HepG2 (cell line): ENCODE data around the gene IZUMO2. TPM values are rescaled to one million over a fixed set of nuclear protein-coding genes. Genes with fewer than 3 reads are reported as not detected.
"Not testable (repeated sequence)": the region's sequence is repeated elsewhere in the genome, so short reads cannot be mapped to it uniquely, and the experiment has no call there.

ENCODE experiments used
- ATAC-seq: fragments of 200-7000 bp; cut with Tn5 transposase; 3 replicates; pipeline ENCODE4 v1.9.1; 2020; ENCODE audit warnings: mild to moderate bottlenecking, moderate library complexity
- BruUV-seq: library from RNA; stranded (reverse); fragments of 400-500 nt; replicated peaks from 2 replicates; lab custom pipeline; 2021; lab: Mats Ljungman, UMichigan
- CTCF ChIA-PET: fragments of 300-600 bp; formaldehyde crosslinking; extraction: SDS; loops from one replicate; lab custom pipeline; 2021; ENCODE audit warnings: low total read pairs, inconsistent platforms, low intra/inter-chr PET ratio; lab: Yijun Ruan, JAX
- POLR2A ChIA-PET: fragments of 350-600 bp; sonication (Branson Sonifier 250); formaldehyde crosslinking; loops from one replicate; lab custom pipeline; 2020; ENCODE audit warnings: antibody characterized with exemption, inconsistent platforms; lab: Yijun Ruan, JAX
- DNase-seq: peaks from one replicate; pipeline ENCODE4 v3.0.0-alpha.2; 2015; ENCODE audit warnings: low spot score
- FAIRE-seq: peaks from 3 replicates; lab custom pipeline; 2011; peaks lifted over from hg19 to GRCh38; lab: Jason Lieb, UNC
- H2AFZ ChIP-seq: one replicate; pipeline ENCODE4 v1.6.1; 2011; ENCODE audit warnings: low read length, inconsistent platforms
- H3K27ac ChIP-seq: fragments of 300-600 bp; 3 replicates; pipeline ENCODE4 v1.8.0; 2011; ENCODE audit warnings: mixed run types, mild to moderate bottlenecking, mixed read lengths, low read length, inconsistent platforms; ENCODE audit not compliant: insufficient read depth; ENCODE audit errors: extremely low read length
- H3K27me3 ChIP-seq, 2 experiments: fragments of 200-600 bp in 1 of 2; 2 replicates in 1 of 2; 3 replicates in 1 of 2; pipeline versions ENCODE4 v1.6.0 to v1.8.0; 2011; ENCODE audit warnings: low read length in 2 of 2, mild to moderate bottlenecking in 2 of 2, moderate library complexity in 2 of 2, inconsistent platforms in 1 of 2; ENCODE audit not compliant: insufficient read depth in 2 of 2, control insufficient read depth in 1 of 2
- H3K36me3 ChIP-seq, 2 experiments: fragments of 200-600 bp in 1 of 2; replicated peaks in 1 of 2; 2 replicates in 1 of 2; 3 replicates in 1 of 2; pipeline versions ENCODE4 v1.5.1 to v1.8.0; 2011; ENCODE audit warnings: low read length in 2 of 2, inconsistent platforms in 1 of 2; ENCODE audit not compliant: insufficient read depth in 2 of 2, control insufficient read depth in 1 of 2
- H3K4me1 ChIP-seq: 2 replicates; pipeline ENCODE4 v1.5.1; 2012; ENCODE audit warnings: low read length, inconsistent platforms; ENCODE audit not compliant: insufficient read depth
- H3K4me2 ChIP-seq: 2 replicates; pipeline ENCODE4 v1.6.0; 2011; ENCODE audit warnings: low read depth, low read length, inconsistent platforms
- H3K4me3 ChIP-seq, 3 experiments: fragments of 200-600 bp in 1 of 3; sonication (generic), shearing (Covaris generic) in 1 of 3; replicated peaks in 1 of 3; 2 replicates each; pipeline ENCODE4 v1.5.1; 2011 to 2016; ENCODE audit warnings: low read length in 3 of 3, inconsistent platforms in 2 of 3, low read depth in 2 of 3, mild to moderate bottlenecking in 2 of 3, control low read depth in 1 of 3, mixed read lengths in 1 of 3; ENCODE audit not compliant: insufficient read depth in 1 of 3
- H3K79me2 ChIP-seq: one replicate; pipeline ENCODE4 v1.6.1; 2011; ENCODE audit warnings: low read length, inconsistent platforms; ENCODE audit not compliant: insufficient read depth
- H3K9ac ChIP-seq: 2 replicates; pipeline ENCODE4 v1.6.0; 2011; ENCODE audit warnings: mild to moderate bottlenecking, low read depth, low read length, inconsistent platforms; ENCODE audit not compliant: insufficient read depth
- H3K9me3 ChIP-seq: 2 replicates; pipeline ENCODE4 v1.5.1; 2012; ENCODE audit warnings: mild to moderate bottlenecking, low read length
- H4K20me1 ChIP-seq: 2 replicates; pipeline ENCODE4 v1.6.0; 2011; ENCODE audit warnings: inconsistent platforms, mild to moderate bottlenecking, low read length, moderate library complexity; ENCODE audit not compliant: insufficient read depth
- CEBPB ChIP-seq: IDR thresholded peaks from 2 replicates; pipeline ENCODE4 v1.6.1; 2011; ENCODE audit warnings: low read depth, low read length, improper control_type of control experiment, borderline replicate concordance
- PRDM10 ChIP-seq: sonication (generic); formaldehyde crosslinking; IDR thresholded peaks from 2 replicates; pipeline ENCODE4 v1.4.0; 2020; ENCODE audit warnings: low read depth, missing genetic modification reagents
- ZBTB4 ChIP-seq: sonication (generic); formaldehyde crosslinking; IDR thresholded peaks from 2 replicates; pipeline ENCODE4 v1.4.0; 2020; ENCODE audit warnings: missing genetic modification reagents, mild to moderate bottlenecking, borderline replicate concordance
- ZNF205 ChIP-seq: IDR thresholded peaks from 2 replicates; pipeline ENCODE4 v1.6.1; 2018; ENCODE audit warnings: missing biosample characterization, missing genetic modification reagents
- ZNF207 ChIP-seq: fragments of 450-650 bp; IDR thresholded peaks from 2 replicates; pipeline ENCODE4 v1.6.1; 2016; ENCODE audit warnings: antibody characterized with exemption, borderline replicate concordance
- ZNF292 ChIP-seq: sonication (generic); formaldehyde crosslinking; IDR thresholded peaks from 2 replicates; pipeline ENCODE4 v1.8.1; 2022; ENCODE audit warnings: mild to moderate bottlenecking, low read depth, missing genetic modification reagents, borderline replicate concordance
- ZNF574 ChIP-seq: sonication (generic); formaldehyde crosslinking; IDR thresholded peaks from 2 replicates; pipeline ENCODE4 v1.4.0; 2020; ENCODE audit warnings: missing genetic modification reagents
- WGBS: methylation state at CpG from one replicate; pipeline ENCODE4 v1.1.6; 2017; ENCODE audit warnings: low lambda C conversion rate; 5-methylcytosine and 5-hydroxymethylcytosine counted together
- in situ Hi-C: cut with HindIII; loops from 2 replicates; pipeline ENCODE4 v1.10.0; 2017; ENCODE audit warnings: low pct_unique_long_range_greater_than_20kb; ENCODE audit not compliant: extremely low pct_ligation_motif_present
- intact Hi-C: fragments of 100-400 bp; cut with micrococcal nuclease; formaldehyde crosslinking; loops from one replicate; pipeline ENCODE4 v1.10.0; 2022; ENCODE audit not compliant: unreplicated experiment
- polyA plus RNA-seq, 8 experiments: library from polyadenylated mRNA; depleted of rRNA in 3 of 8; stranded (reverse) in 7 of 8; unstranded in 1 of 8; fragments of >200 nt; fragmentation: Illumina TruSeq in 4 of 8; extraction: Trizol in 4 of 8; gene quantifications; 2 replicates each; pipeline versions ENCODE4 v1.2.1 to v1.2.3, GENCODE V29; 2011 to 2016; ENCODE audit warnings: low read depth in 4 of 8, missing spikeins in 1 of 8, mixed read lengths in 1 of 8; ENCODE audit not compliant: insufficient read depth in 1 of 8
- total RNA-seq, 5 experiments: library from RNA; depleted of rRNA; stranded (reverse); fragments of >200 nt; fragmentation: Illumina TruSeq; extraction: Trizol; gene quantifications; 2 replicates each; pipeline ENCODE4 v1.2.3, GENCODE V29; 2016; ENCODE audit warnings: low read depth in 1 of 5

IZUMO2 gene
- total and polyA plus RNA-seq, 2 of the 13 experiments (the other 11 are each of a cell fraction or from before 2014, with no cell fraction given): not detected

GRCh38 chr19:50147462-50148423, 15.3 kb downstream of the IZUMO2 start (continued):
- TF ChIP-seq ZNF292 (CRISPR knock-in tag): 0 out of 2 replicates have a peak, but pooled peaks have one; percentile 27
- no peak for TF ChIP-seq CEBPB
- TF ChIP-seq ZNF205 (CRISPR knock-in tag): 0 out of 2 replicates have a peak, but pooled peaks have one; percentile 35
- 0 out of 2 replicates have a peak, but pooled peaks have one; percentile 15 for TF ChIP-seq ZBTB4 (CRISPR knock-in tag)
- TF ChIP-seq PRDM10 (CRISPR knock-in tag): 0 out of 2 replicates have a peak, but pooled peaks have one; percentile 26
- no peak for TF ChIP-seq ZNF207
- peak; percentile 76 for TF ChIP-seq ZNF574 (CRISPR knock-in tag)

- H3K4me1 ChIP-seq, DNase-seq, intact Hi-C loops, ATAC-seq, H3K27me3 ChIP-seq, H3K36me3 ChIP-seq, CTCF ChIA-PET, H4K20me1 ChIP-seq, H3K4me3 ChIP-seq, H3K4me2 ChIP-seq, H2AFZ ChIP-seq, FAIRE-seq, H3K9me3 ChIP-seq, H3K9ac ChIP-seq, H3K79me2 ChIP-seq, H3K27ac ChIP-seq, BruUV-seq, POLR2A ChIA-PET, in situ Hi-C loops: not testable (repeated sequence)
- WGBS: 67% methylated on average over 1 of the region's 1 CpG
Observed at GRCh38 chr19:50141921-50142320, 21.2 kb downstream of the IZUMO2 start.
